ENCODE measurements around the gene SMARCA2.

- TF ChIP-seq CTCF (IDR thresholded peaks at IDR 0.05) (no peak), POLR2A (IDR thresholded peaks at IDR 0.05) (no peak), POLR2AphosphoS5 (IDR thresholded peaks at IDR 0.05) (no peak), EP300 (IDR thresholded peaks at IDR 0.05) (no peak)
Observed at GRCh38 chr9:2117527-2117926, 102.4 kb downstream of the SMARCA2 start.
